Skeletal muscle tissue (tissue), 5 donors: Measurements from ENCODE around the gene ARF1. TPM values are rescaled to one million over a fixed set of nuclear protein-coding genes. Genes with fewer than 3 reads are reported as not detected.

Experiments
- H3K27ac ChIP-seq: one replicate; pipeline ENCODE4 v1.7.0; 2013; ENCODE audit warnings: mild to moderate bottlenecking, low read depth, low read length, inconsistent platforms
- H3K27me3 ChIP-seq, 3 donors: one replicate each; pipeline ENCODE4 v1.7.0; 2013; ENCODE audit warnings: low read length in 3 of 3; ENCODE audit not compliant: control insufficient read depth in 3 of 3, insufficient read depth in 3 of 3
- H3K36me3 ChIP-seq, 3 donors: one replicate each; pipeline ENCODE4 v1.7.0; 2013; ENCODE audit warnings: low read length in 3 of 3; ENCODE audit not compliant: control insufficient read depth in 3 of 3, insufficient read depth in 3 of 3
- H3K4me1 ChIP-seq, 3 donors: one replicate each; pipeline ENCODE4 v1.7.0; 2013; ENCODE audit warnings: low read length in 3 of 3, mild to moderate bottlenecking in 3 of 3; ENCODE audit not compliant: control insufficient read depth in 3 of 3, insufficient read depth in 3 of 3
- H3K4me3 ChIP-seq, 3 donors: one replicate each; pipeline ENCODE4 v1.7.0; 2013; ENCODE audit warnings: low read length in 3 of 3
- H3K9ac ChIP-seq, 3 donors: one replicate each; pipeline ENCODE4 v1.7.0; 2013; ENCODE audit warnings: low read length in 3 of 3, mild to moderate bottlenecking in 3 of 3, moderate library complexity in 2 of 3, low read depth in 1 of 3
- H3K9me3 ChIP-seq, 3 donors: one replicate each; pipeline ENCODE4 v1.7.0; 2013; ENCODE audit warnings: low read length in 3 of 3; ENCODE audit not compliant: control insufficient read depth in 3 of 3
- small RNA-seq: library from RNA; depleted of rRNA; stranded (forward); fragments of <200 nt; gene quantifications from one replicate; pipeline ENCODE3, GENCODE V24; 2014
- total RNA-seq: library from RNA; depleted of rRNA; stranded (reverse); fragments of >200 nt; gene quantifications from one replicate; pipeline ENCODE4 v1.2.3, GENCODE V29; 2014
- donor health status: Osteomylitis.

The ARF1 gene
- total RNA-seq, 1 donor from 2014 or later, result 101 TPM

GRCh38 chr1:228146417-228147150 lies 64.1 kb downstream of the ARF1 start:
- peaks cover 44 to 63% (median 56%) of the 10 kb centered on the region in 3 donors for H3K4me1 ChIP-seq
- no peaks in the 10 kb centered on the region for H3K27me3 ChIP-seq
- H3K36me3 ChIP-seq, result peaks cover 20 to 29% (median 23%) of the 10 kb centered on the region in 3 donors
- H3K27ac ChIP-seq, result no peak overlapping the region
- H3K9ac ChIP-seq, result no peak overlapping the region
- H3K9me3 ChIP-seq, result no peaks in the 10 kb centered on the region
- H3K4me3 ChIP-seq, result no peak overlapping the region

- Histone ChIP-seq H3K36me3 (peaks cover 20 to 29% (median 23%) of the 10 kb centered on the region in 3 donors), H3K27ac (no peak overlapping the region), H3K4me3 (no peak overlapping the region), H3K4me1 (peaks cover 40 to 60% (median 53%) of the 10 kb centered on the region in 3 donors), H3K9ac (no peak overlapping the region), H3K9me3 (no peaks in the 10 kb centered on the region), H3K27me3 (no peaks in the 10 kb centered on the region)
These were observed 64.7 kb downstream of the ARF1 start for GRCh38 chr1:228147151-228147693.

- no peaks in the 10 kb centered on the region for H3K9me3 ChIP-seq
- no peak overlapping the region for H3K4me3 ChIP-seq
- H3K27me3 ChIP-seq, result no peaks in the 10 kb centered on the region
- no peak overlapping the region for H3K9ac ChIP-seq
- H3K27ac ChIP-seq, result no peak overlapping the region
- H3K4me1 ChIP-seq, result peaks cover 35 to 54% (median 47%) of the 10 kb centered on the region in 3 donors
- peaks cover 20 to 29% (median 23%) of the 10 kb centered on the region in 3 donors for H3K36me3 ChIP-seq
These were observed 65.3 kb downstream of the ARF1 start for GRCh38 chr1:228147768-228148167.

GRCh38 chr1:228148196-228148861 lies 65.8 kb downstream of the ARF1 start:
- Histone ChIP-seq H3K9ac (peak overlapping the region in 1 of 3 donors; percentile 33), H3K4me3 (no peak overlapping the region), H3K27ac (peak overlapping the region; percentile 54), H3K4me1 (peaks cover 29 to 48% (median 42%) of the 10 kb centered on the region in 3 donors), H3K9me3 (no peaks in the 10 kb centered on the region), H3K27me3 (no peaks in the 10 kb centered on the region), H3K36me3 (peaks cover 20 to 29% (median 23%) of the 10 kb centered on the region in 3 donors)

Small RNA genes within 50 kb of the gene (small RNA-seq; reads per million reads assigned to genes)
- not detected for gene AL359510.1

Other genes with a start within 250 kb of the ARF1 start
- 2.1 TPM for gene WNT9A, start 134.8 kb upstream of the ARF1 start, total RNA-seq
- gene WNT3A, start 75.7 kb upstream of the ARF1 start, total RNA-seq, result not detected
- 4.7 TPM for gene C1orf35, start 20.6 kb downstream of the ARF1 start, total RNA-seq
- 38.1 TPM for gene MRPL55, start 26.6 kb downstream of the ARF1 start, total RNA-seq
- 165 TPM for gene GUK1, start 57.6 kb downstream of the ARF1 start, total RNA-seq
- gene GJC2, start 67.2 kb downstream of the ARF1 start, total RNA-seq, result 1.6 TPM
- gene IBA57, start 83.1 kb downstream of the ARF1 start, total RNA-seq, result 3.1 TPM
- 460 TPM for gene OBSCN, start 125.3 kb downstream of the ARF1 start, total RNA-seq